HEK293 (cell line): ENCODE data around the gene RAB8A.
A peak's percentile ranks its signal among the peaks of the same experiment; 100 is the strongest.

Experiments
- CTCF ChIA-PET: fragments of 350-600 bp; formaldehyde crosslinking; extraction: SDS; loops from one replicate; lab custom pipeline; 2021; ENCODE audit warnings: antibody characterized with exemption; lab: Yijun Ruan, JAX
- POLR2A ChIA-PET: fragments of 300-600 bp; formaldehyde crosslinking; extraction: SDS; loops from one replicate; lab custom pipeline; 2020; ENCODE audit warnings: antibody characterized with exemption, inconsistent platforms; lab: Yijun Ruan, JAX
- H3K27ac ChIP-seq: fragments of 200-500 bp; sonication (Bioruptor generic); 2 replicates; pipeline ENCODE4 v1.5.1; 2014; ENCODE audit warnings: low read depth, low read length, control low read depth, inconsistent platforms; ENCODE audit errors: extremely low read depth
- H3K36me3 ChIP-seq, 2 experiments: fragments of 200-500 bp in 1 of 2; sonication (Bioruptor generic) in 1 of 2; 1 replicate in 1 of 2; 2 replicates in 1 of 2; pipeline ENCODE4 v1.5.1; 2014 to 2017; ENCODE audit warnings: inconsistent platforms in 2 of 2, low read length in 2 of 2; ENCODE audit not compliant: control insufficient read depth in 2 of 2, insufficient read depth in 1 of 2
- H3K4me1 ChIP-seq: fragments of 200-500 bp; sonication (Bioruptor generic); 2 replicates; pipeline ENCODE4 v1.5.1; 2014; ENCODE audit warnings: mild to moderate bottlenecking, low read length, inconsistent platforms; ENCODE audit not compliant: control insufficient read depth, insufficient read depth
- H3K4me3 ChIP-seq: 2 replicates; pipeline ENCODE4 v1.5.1; 2011; ENCODE audit warnings: low read depth, mild to moderate bottlenecking, control low read depth, low read length, moderate library complexity
- H3K9me3 ChIP-seq: fragments of 200-500 bp; sonication (Bioruptor generic); 2 replicates; pipeline ENCODE4 v1.5.1; 2014; ENCODE audit warnings: low read depth, low read length, inconsistent platforms; ENCODE audit not compliant: control insufficient read depth, insufficient read depth
- KLF8 ChIP-seq: fragments of 450-650 bp; formaldehyde crosslinking; IDR thresholded peaks from 2 replicates; pipeline ENCODE4 v1.5.1; 2016; ENCODE audit warnings: missing biosample characterization, missing genetic modification characterization
- KLF9 ChIP-seq: fragments of 450-650 bp; formaldehyde crosslinking; IDR thresholded peaks from 2 replicates; pipeline ENCODE4 v1.5.1; 2016; ENCODE audit warnings: missing biosample characterization, missing genetic modification characterization, low read depth
- PATZ1 ChIP-seq: fragments of 450-650 bp; formaldehyde crosslinking; IDR thresholded peaks from 2 replicates; pipeline ENCODE4 v1.5.1; 2016; ENCODE audit warnings: missing biosample characterization, missing genetic modification characterization
- SP3 ChIP-seq: fragments of 450-650 bp; formaldehyde crosslinking; IDR thresholded peaks from 2 replicates; pipeline ENCODE4 v1.5.1; 2016; ENCODE audit warnings: missing biosample characterization, missing genetic modification characterization
- WT1 ChIP-seq: fragments of 450-650 bp; formaldehyde crosslinking; IDR thresholded peaks from 2 replicates; pipeline ENCODE4 v1.5.1; 2016; ENCODE audit warnings: missing biosample characterization, missing genetic modification characterization
- ZBTB17 ChIP-seq: fragments of 450-650 bp; formaldehyde crosslinking; IDR thresholded peaks from 2 replicates; pipeline ENCODE4 v1.5.1; 2016; ENCODE audit warnings: missing biosample characterization, missing genetic modification characterization
- ZBTB20 ChIP-seq: fragments of 450-650 bp; formaldehyde crosslinking; IDR thresholded peaks from 2 replicates; pipeline ENCODE4 v1.5.1; 2016; ENCODE audit warnings: missing biosample characterization, missing genetic modification characterization
- ZNF292 ChIP-seq: fragments of 450-650 bp; formaldehyde crosslinking; IDR thresholded peaks from 2 replicates; pipeline ENCODE4 v1.5.1; 2016; ENCODE audit warnings: low read depth, missing biosample characterization, missing genetic modification characterization, borderline replicate concordance
- ZNF302 ChIP-seq: fragments of 450-650 bp; formaldehyde crosslinking; IDR thresholded peaks from 2 replicates; pipeline ENCODE4 v1.5.1; 2016; ENCODE audit warnings: missing biosample characterization, missing genetic modification characterization, low read depth
- ZNF341 ChIP-seq: fragments of 450-650 bp; formaldehyde crosslinking; IDR thresholded peaks from 2 replicates; pipeline ENCODE4; 2016; ENCODE audit warnings: low read depth, missing biosample characterization, missing genetic modification characterization
- ZNF391 ChIP-seq: fragments of 450-650 bp; formaldehyde crosslinking; IDR thresholded peaks from 2 replicates; pipeline ENCODE4 v1.5.1; 2016; ENCODE audit warnings: low read depth, missing biosample characterization, missing genetic modification characterization, borderline replicate concordance
- ZNF394 ChIP-seq: fragments of 450-650 bp; formaldehyde crosslinking; IDR thresholded peaks from 2 replicates; pipeline ENCODE4 v1.5.1; 2016; ENCODE audit warnings: missing biosample characterization, missing genetic modification characterization, mild to moderate bottlenecking, moderate library complexity, borderline replicate concordance
- ZNF449 ChIP-seq: fragments of 450-650 bp; formaldehyde crosslinking; IDR thresholded peaks from 2 replicates; pipeline ENCODE4 v1.5.1; 2017; ENCODE audit warnings: missing biosample characterization, mild to moderate bottlenecking, missing genetic modification characterization, moderate library complexity
- ZNF473 ChIP-seq: fragments of 450-650 bp; formaldehyde crosslinking; IDR thresholded peaks from 2 replicates; pipeline ENCODE4 v1.5.1; 2017; ENCODE audit warnings: missing biosample characterization, missing genetic modification characterization
- ZNF664 ChIP-seq: fragments of 450-650 bp; formaldehyde crosslinking; IDR thresholded peaks from 2 replicates; pipeline ENCODE4 v1.5.1; 2016; ENCODE audit warnings: missing biosample characterization, missing genetic modification characterization
- ZNF670 ChIP-seq: fragments of 450-650 bp; formaldehyde crosslinking; IDR thresholded peaks from 2 replicates; pipeline ENCODE4 v1.5.1; 2016; ENCODE audit warnings: missing biosample characterization, missing genetic modification characterization, low read depth
- ZNF768 ChIP-seq: fragments of 450-650 bp; formaldehyde crosslinking; IDR thresholded peaks from 2 replicates; pipeline ENCODE4 v1.5.1; 2018; ENCODE audit warnings: missing biosample characterization, mild to moderate bottlenecking, missing genetic modification characterization
- ZNF777 ChIP-seq: fragments of 450-650 bp; formaldehyde crosslinking; IDR thresholded peaks from 2 replicates; pipeline ENCODE4 v1.5.1; 2017; ENCODE audit warnings: missing biosample characterization, missing genetic modification characterization, borderline replicate concordance
- TF ChIP-seq, protein P1 (sequence below): fragments of 450-650 bp; IDR thresholded peaks from 2 replicates; pipeline ENCODE4 v1.5.1; 2018; ENCODE audit warnings: missing biosample characterization, missing genetic modification characterization
- TF ChIP-seq, protein P2 (sequence below): fragments of 450-650 bp; formaldehyde crosslinking; IDR thresholded peaks from 2 replicates; pipeline ENCODE4 v1.5.1; 2017; ENCODE audit warnings: missing biosample characterization, missing genetic modification characterization
- TF ChIP-seq, protein P3 (sequence below): fragments of 450-650 bp; formaldehyde crosslinking; IDR thresholded peaks from 2 replicates; pipeline ENCODE4 v1.5.1; 2016; ENCODE audit warnings: missing biosample characterization, missing genetic modification characterization

Gene RAB8A

DNA sequence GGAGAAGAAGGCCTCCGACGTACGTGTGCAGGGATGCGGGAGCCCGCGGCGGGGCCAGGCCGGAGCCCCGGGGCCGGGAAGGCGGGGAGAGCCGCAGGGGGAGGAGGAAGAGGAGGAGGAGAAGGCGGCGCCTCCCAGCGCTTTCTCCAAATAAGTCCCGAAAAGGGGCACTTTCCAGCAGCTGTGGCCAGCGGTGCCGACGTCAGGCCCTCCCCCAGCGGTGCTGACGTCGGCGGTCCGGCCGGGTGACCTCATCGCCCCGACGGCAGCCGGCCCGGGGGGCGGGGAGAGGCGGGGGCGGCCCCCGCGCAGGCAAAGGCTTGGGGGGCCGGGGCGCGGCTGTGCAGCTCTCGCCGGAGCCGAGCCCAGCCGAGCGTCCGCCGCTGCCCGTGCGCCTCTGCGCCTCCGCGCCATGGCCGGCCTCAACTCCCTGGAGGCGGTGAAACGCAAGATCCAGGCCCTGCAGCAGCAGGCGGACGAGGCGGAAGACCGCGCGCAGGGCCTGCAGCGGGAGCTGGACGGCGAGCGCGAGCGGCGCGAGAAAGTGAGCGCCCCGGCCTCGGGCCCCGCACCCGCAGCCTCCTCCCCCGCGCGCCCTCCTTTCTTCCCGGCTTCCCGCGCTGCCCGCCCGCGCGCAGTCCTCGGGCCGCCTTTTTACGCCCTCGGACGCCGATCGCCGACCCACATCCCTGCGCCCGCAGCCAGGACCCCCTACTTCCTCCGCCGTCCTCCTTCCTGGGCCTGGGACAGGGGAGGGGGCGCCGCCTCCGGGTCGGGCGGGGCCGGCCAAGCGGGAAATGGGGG lies 35.3 kb upstream of the RAB8A start, which contains the start of gene TPM4 (continued):
- peak; percentile 89 for TF ChIP-seq SP3 (tag by site-specific recombination)
- peak; percentile 92; the same call in 1 of the 2 replicates for TF ChIP-seq ZNF394
- TF ChIP-seq ZNF449 (tag by site-specific recombination) = 0 out of 2 replicates have a peak, but pooled peaks have one; percentile 41
- TF ChIP-seq ZNF341 (tag by site-specific recombination) = peak; percentile 60
- TF ChIP-seq, protein P1, sequence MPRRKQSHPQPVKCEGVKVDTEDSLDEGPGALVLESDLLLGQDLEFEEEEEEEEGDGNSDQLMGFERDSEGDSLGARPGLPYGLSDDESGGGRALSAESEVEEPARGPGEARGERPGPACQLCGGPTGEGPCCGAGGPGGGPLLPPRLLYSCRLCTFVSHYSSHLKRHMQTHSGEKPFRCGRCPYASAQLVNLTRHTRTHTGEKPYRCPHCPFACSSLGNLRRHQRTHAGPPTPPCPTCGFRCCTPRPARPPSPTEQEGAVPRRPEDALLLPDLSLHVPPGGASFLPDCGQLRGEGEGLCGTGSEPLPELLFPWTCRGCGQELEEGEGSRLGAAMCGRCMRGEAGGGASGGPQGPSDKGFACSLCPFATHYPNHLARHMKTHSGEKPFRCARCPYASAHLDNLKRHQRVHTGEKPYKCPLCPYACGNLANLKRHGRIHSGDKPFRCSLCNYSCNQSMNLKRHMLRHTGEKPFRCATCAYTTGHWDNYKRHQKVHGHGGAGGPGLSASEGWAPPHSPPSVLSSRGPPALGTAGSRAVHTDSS = peak; percentile 83
- 0 out of 2 replicates have a peak, but pooled peaks have one; percentile 1 for TF ChIP-seq ZNF777 (tag by site-specific recombination)
- TF ChIP-seq ZNF473 (tag by site-specific recombination) = no peak
- TF ChIP-seq WT1 = peak; percentile 68
- TF ChIP-seq KLF8 = peak; percentile 61; the same call in 1 of the 2 replicates
- TF ChIP-seq KLF9 (tag by site-specific recombination) = 0 out of 2 replicates have a peak, but pooled peaks have one; percentile 18
- no peak for TF ChIP-seq ZBTB17
- TF ChIP-seq ZNF768 = 0 out of 2 replicates have a peak, but pooled peaks have one; percentile 17

- peaks cover 12% of the 10 kb centered on the region for H3K4me1 ChIP-seq
- peaks cover 4 to 21% of the 10 kb centered on the region in 2 experiments; a peak in 2 of 3 replicates for H3K36me3 ChIP-seq
- peak overlapping the region; percentile 91 for H3K4me3 ChIP-seq
- H3K27ac ChIP-seq = peak overlapping the region; percentile 97
- ChIA-PET CTCF (interaction anchor here (0.7 to 1.2 kb wide), 2 partner anchors 34 to 526 kb away, joined by 3 read pairs; no protein-coding TSS in a partner anchor), POLR2A (interaction anchor here (1.7 to 3.4 kb wide), 3 partner anchors 8 to 108 kb away, joined by 7 to 20 read pairs (median 10); partner anchors contain the start of genes FAM32A and RAB8A)
- no peaks in the 10 kb centered on the region for H3K9me3 ChIP-seq
- TF ChIP-seq ZNF664 (no peak), PATZ1 (tag by site-specific recombination) (0 out of 2 replicates have a peak, but pooled peaks have one; percentile 13), ZBTB20 (tag by site-specific recombination) (peak; percentile 73), ZNF391 (no peak), ZNF292 (tag by site-specific recombination) (no peak), ZNF670 (tag by site-specific recombination) (no peak), ZNF302 (no peak)
- TF ChIP-seq, protein P2, sequence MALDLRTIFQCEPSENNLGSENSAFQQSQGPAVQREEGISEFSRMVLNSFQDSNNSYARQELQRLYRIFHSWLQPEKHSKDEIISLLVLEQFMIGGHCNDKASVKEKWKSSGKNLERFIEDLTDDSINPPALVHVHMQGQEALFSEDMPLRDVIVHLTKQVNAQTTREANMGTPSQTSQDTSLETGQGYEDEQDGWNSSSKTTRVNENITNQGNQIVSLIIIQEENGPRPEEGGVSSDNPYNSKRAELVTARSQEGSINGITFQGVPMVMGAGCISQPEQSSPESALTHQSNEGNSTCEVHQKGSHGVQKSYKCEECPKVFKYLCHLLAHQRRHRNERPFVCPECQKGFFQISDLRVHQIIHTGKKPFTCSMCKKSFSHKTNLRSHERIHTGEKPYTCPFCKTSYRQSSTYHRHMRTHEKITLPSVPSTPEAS = no peak
- TF ChIP-seq, protein P1 = peak; percentile 57
- TF ChIP-seq, protein P3, sequence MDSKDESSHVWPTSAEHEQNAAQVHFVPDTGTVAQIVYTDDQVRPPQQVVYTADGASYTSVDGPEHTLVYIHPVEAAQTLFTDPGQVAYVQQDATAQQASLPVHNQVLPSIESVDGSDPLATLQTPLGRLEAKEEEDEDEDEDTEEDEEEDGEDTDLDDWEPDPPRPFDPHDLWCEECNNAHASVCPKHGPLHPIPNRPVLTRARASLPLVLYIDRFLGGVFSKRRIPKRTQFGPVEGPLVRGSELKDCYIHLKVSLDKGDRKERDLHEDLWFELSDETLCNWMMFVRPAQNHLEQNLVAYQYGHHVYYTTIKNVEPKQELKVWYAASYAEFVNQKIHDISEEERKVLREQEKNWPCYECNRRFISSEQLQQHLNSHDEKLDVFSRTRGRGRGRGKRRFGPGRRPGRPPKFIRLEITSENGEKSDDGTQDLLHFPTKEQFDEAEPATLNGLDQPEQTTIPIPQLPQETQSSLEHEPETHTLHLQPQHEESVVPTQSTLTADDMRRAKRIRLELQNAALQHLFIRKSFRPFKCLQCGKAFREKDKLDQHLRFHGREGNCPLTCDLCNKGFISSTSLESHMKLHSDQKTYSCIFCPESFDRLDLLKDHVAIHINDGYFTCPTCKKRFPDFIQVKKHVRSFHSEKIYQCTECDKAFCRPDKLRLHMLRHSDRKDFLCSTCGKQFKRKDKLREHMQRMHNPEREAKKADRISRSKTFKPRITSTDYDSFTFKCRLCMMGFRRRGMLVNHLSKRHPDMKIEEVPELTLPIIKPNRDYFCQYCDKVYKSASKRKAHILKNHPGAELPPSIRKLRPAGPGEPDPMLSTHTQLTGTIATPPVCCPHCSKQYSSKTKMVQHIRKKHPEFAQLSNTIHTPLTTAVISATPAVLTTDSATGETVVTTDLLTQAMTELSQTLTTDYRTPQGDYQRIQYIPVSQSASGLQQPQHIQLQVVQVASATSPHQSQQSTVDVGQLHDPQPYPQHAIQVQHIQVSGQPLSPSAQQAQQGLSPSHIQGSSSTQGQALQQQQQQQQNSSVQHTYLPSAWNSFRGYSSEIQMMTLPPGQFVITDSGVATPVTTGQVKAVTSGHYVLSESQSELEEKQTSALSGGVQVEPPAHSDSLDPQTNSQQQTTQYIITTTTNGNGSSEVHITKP (tag by site-specific recombination) = peak; percentile 4; the same call in 1 of the 2 replicates
Observed at GRCh38 chr19:16076958-16077611, 34.6 kb upstream of the RAB8A start.
